Spleen (tissue), 7 donors: Measurements from ENCODE around the gene GNAI1.

ENCODE experiments used
- CTCF ChIP-seq, 11 experiments: fragments of 200-600 bp in 7 of 11; fragments of 450-650 bp in 4 of 11; sonication (generic) in 4 of 11; IDR thresholded peaks in 8 of 11; conservative IDR thresholded peaks in 3 of 11; 1 replicate in 7 of 11; 2 replicates in 4 of 11; pipeline versions ENCODE4 v1.4.0 to v1.8.0; 2016 to 2021; ENCODE audit warnings: antibody characterized with exemption in 11 of 11, inconsistent platforms in 4 of 11, mild to moderate bottlenecking in 1 of 11
- POLR2A ChIP-seq, 3 donors: fragments of 450-650 bp; IDR thresholded peaks; one replicate each; pipeline ENCODE4 v1.5.1; 2017; ENCODE audit warnings: antibody characterized with exemption in 3 of 3, mild to moderate bottlenecking in 1 of 3
- POLR2AphosphoS5 ChIP-seq, 3 donors: sonication (generic); formaldehyde crosslinking; IDR thresholded peaks; one replicate each; pipeline ENCODE4 v1.5.1; 2017; ENCODE audit warnings: antibody characterized with exemption in 3 of 3
- donor health status: DM: no; HTN: no; CAD: no; lungs with moderate emphysema.
- donor health status: DM: no; HTN: no; CAD: no.
- donor health status: DM: no; HTN: no; CAD: no.

GRCh38 chr7:80137410-80137809 is 2.8 kb downstream of the GNAI1 start:
- TF ChIP-seq CTCF (IDR thresholded peaks at IDR 0.05 in 8 of 11, conservative IDR thresholded peaks at IDR 0.05 in 3 of 11) = no peak
- TF ChIP-seq POLR2A (IDR thresholded peaks at IDR 0.05) = no peak
- TF ChIP-seq POLR2AphosphoS5 (IDR thresholded peaks at IDR 0.05) = no peak
